HG03095 (cell line): Measurements from ENCODE around the gene AMBRA1.

Experiments
- ATAC-seq: cut with Tn5 transposase; IDR thresholded peaks from one replicate; pipeline ENCODE4 v1.9.1; 2021; ENCODE audit warnings: moderate library complexity; ENCODE audit not compliant: unreplicated experiment

AMBRA1 gene

DNA sequence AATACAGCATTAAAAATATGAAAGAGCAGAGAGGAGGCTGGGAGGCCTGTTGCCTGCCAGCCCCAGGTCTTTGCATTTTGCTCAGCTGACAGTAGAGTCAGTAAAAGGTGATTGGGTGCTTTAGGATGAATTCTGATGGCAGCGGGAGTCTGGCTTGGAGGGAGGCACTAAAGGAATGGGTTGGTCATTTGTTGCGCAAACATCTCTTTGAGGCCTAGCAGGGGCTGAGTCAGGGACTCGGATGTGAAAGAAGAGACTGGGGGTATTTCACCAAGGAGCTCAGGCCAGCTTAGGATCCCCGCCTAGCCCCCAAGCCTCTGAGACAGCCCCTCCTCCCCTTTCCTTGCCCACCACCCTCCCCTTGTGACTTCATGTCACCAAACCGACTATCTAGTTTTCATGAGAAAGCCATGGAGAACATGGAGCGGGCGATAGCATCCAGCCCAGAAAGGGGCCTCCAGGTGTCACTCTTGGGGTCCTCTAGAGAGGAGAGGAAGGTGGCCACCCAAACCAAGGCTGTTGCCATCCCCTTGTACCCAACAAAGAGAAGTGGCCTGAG lies 236.8 kb downstream of the AMBRA1 start:
- no peak for ATAC-seq

DNA sequence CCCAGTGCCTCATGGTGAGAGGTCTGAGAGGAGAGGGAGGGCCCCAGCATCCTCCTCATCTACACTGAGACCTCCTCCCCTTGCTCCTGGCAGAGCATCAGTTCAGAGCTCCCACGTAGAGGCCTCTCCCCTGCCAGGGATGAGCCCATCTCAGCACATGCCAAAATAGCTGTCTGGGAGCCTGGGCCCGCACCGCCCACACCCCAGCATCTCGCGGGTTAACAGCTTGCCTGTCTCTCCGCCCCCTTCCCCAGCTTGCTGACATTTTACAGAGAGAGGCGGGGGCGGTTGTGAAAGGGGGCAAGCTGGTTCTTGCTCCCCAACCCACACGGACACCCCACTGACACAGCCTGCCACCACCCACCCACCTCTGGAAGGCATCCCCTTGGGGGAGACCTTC lies 240.1 kb downstream of the AMBRA1 start:
- no peak for ATAC-seq

DNA sequence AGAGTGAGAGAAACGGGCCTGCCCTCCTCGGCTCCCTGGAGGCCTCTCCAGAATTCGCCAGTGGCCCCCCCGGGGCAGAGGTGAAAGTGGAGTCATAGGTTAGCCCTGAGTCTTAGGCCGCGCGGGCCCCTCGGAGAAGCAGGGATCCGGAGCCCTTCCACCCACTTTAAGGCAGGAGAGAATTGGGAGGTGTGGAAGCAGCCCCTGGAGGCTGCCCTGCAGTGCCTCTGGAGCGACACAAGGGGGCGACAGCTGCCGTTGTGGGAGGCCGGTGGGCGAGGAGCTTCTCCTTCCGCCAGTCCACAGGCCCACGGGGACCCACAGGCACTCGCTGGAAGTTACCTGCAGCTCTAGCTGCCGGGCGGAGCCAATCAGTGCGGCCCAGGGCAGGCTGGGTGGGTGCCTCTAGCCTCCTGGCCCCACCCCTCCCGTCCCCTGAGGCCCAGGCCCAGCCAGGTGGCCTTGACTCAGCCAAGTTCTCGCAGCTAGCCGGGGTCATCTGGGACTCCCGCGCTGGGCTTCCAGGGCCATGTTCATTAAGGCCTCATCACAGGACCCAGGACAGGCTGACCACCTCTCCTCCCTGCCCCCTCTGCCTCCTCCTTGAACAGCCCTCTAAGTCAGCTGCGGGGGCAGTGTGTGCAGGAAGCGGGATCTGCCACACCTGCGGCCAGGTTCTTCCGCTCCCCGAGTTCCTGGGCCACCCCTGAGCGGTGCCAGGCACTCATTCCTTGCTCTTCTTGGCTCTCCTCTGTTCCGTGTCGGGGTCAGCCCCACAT lies 241.6 kb downstream of the AMBRA1 start:
- ATAC-seq, result no peak

DNA sequence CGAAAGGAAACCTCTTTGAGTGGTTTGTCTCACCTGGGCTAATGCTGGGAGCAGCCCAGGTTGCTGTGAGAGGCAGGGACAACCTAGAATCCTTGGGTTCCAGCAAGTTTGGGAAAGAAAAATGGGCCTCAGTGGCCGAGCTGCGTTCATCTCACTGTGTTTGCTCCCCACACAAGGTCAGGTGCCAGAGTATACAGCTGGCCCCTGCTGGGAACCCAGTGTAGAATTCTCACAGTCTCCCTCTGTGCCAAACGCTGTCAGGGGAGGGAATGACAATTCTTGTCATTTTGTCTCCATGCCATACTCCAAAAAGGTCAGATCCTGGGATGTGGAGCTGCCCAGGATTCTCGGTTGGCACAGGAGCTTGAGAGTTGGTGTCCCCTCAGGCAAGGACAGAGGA lies 242.2 kb downstream of the AMBRA1 start:
- no peak for ATAC-seq

DNA sequence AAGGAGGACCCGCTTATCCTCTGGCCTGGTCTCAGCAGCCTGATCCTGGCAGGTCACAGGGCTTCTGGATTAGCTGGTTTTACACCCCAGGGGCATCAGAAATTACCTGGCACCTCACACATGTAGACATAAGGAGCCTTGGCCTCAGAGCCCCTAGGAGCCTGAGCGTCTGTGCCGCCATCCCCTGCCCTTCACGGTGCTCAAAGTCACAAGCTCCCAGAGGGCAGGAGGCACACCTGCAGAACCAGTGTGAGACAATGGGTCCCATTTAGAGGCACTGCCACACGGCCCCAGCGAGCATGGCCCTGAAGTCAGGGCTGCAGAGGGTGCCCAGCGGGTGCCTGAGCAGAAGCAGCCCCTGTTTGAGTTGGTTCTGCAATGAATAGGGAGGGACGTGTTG lies 242.7 kb downstream of the AMBRA1 start:
- ATAC-seq, result no peak

DNA sequence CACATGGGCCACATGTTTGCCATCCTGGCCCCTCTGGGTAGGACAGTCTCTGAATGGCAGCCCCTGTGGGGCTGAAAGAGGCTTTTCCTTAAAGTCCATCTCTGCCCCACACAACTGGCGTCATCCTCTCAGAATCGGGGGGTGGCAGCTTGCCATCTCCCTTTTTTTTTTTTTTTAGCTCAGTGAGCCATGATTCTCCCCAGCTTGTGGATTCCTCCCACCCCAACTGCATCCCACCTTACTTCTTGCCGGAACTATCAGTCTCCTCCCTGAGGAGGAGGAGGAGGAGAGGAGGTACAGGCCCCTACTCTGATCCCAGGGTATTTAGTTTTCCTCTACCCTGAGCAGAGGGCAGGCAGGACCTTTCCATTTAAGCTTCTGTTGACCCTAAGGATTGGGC lies 243.1 kb downstream of the AMBRA1 start:
- no peak for ATAC-seq

DNA sequence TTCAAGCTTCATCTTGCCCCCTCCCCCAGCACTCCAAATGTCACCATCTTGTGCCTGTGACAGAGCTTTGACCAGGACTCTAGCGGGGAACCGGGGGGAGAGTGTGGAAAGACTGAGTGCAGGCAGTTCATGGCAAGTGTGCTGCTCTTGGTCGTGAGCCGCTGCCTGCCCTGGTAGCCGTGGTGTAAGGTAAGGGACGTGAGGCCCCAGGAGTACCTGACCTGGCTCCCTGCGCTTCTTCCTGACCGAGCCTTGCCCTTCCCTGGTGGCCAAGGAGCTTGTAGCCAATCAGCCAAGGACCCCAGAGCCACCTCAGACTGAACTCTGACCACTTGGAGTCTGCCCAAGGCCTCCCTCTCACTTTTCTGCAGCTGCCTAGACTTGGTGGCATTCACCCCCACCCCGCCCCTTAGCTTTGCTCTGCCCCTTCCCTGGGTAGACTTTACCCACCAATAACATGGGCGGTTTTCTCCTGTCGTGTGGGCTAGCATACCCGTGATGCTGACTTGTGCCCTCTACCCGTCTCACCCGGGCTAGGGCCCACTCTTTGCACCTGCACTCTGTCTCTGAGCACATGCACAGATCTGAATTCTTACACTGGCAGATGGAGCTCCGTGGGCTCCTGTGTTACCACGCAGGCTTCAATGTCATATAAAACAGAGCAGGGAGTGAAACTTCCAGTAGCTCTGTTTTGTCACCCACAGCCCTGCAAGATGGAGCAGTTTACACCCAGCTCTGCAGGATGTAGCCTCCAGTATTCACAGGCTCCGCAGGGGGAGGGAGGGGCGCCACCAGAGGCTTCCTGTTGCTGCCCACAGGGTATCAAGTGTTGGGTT lies 245.0 kb downstream of the AMBRA1 start:
- no peak for ATAC-seq

DNA sequence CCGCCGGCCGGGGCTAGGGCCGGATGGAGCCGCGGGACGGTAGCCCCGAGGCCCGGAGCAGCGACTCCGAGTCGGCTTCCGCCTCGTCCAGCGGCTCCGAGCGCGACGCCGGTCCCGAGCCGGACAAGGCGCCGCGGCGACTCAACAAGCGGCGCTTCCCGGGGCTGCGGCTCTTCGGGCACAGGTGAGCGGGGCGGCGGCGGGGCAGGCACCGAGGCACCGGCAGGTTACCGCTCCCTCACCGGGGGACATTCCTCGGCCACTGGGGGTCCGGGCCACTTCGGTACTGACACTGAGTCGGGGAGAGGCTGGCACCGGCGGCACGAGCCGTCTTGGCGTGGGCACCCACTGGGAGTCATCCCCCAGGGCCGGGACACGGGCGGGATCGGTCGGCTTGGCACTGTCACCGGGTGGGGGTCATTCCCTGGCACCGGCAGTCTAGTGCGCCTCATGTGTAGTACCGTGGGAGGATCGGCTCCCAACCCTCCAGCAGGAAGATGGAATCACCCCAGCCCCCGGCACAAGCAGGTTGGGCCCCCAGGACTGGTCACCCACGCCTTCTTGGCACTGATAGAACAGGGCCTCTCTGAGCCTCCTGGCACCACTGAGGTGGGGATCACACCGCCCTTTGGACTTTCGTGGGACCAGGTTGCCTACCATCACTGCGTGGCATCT lies 246.0 kb downstream of the AMBRA1 start:
- ATAC-seq, result no peak

DNA sequence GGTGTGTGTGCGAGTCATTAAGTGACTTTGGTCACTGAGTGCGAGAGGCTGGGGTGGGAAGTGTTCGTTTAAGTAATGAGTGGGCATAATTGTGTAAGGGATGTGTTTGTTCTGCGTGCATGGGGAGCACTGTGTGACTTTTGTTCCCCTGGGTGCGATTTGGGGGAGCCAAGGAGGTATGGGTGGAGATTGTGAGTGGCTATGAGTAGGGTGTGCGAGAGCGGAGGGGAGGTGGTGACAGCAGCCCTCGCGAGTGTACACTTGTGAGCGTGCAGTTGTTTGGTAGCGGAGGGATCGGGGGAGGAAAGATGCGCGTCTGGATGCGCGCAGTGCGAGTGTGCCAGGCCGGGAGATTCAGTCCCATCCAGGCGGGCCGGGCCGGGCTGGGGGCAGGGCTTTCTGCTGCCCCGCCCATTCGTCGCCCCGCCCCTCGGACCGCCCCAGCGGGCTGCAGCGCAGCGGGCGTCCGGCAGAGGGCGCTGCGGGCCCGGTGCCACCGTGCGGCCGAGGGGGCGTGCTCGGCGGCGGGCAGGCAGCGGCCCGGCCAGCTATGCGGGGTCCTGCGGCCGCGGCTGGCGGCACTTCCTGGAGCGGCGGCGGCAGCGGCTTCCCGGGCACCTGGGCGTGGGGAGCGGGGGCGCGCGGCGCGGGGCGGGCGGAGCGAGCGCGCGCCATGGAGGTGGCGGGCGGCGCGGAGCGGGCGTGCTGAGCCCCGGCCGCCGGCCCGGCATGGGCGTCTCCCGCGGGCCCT lies 246.8 kb downstream of the AMBRA1 start, which contains the start of gene DGKZ:
TSS of gene DGKZ (plus strand) at position 578 of the 751 bp plus-strand sequence. CDS start 197 bp downstream, outside the sequence.
- ATAC-seq, result peak; percentile 63
